Forelimb muscle (tissue), 1 donor: ENCODE results near the gene RFTN2. TPM values are rescaled to one million over a fixed set of nuclear protein-coding genes. Genes with fewer than 3 reads are reported as not detected.
"Not testable (repeated sequence)": the region's sequence is repeated elsewhere in the genome, so short reads cannot be mapped to it uniquely, and the experiment has no call there.

Experiments used
- DNase-seq: peaks from one replicate; pipeline ENCODE4 v3.0.0-alpha.2; 2013; ENCODE audit warnings: low read depth
- polyA plus RNA-seq: library from polyadenylated mRNA; unstranded; fragments of 120-200 nt; gene quantifications from one replicate; pipeline ENCODE4 v1.2.1, GENCODE V29; 2013; ENCODE audit not compliant: insufficient read length

Gene RFTN2, protein sequence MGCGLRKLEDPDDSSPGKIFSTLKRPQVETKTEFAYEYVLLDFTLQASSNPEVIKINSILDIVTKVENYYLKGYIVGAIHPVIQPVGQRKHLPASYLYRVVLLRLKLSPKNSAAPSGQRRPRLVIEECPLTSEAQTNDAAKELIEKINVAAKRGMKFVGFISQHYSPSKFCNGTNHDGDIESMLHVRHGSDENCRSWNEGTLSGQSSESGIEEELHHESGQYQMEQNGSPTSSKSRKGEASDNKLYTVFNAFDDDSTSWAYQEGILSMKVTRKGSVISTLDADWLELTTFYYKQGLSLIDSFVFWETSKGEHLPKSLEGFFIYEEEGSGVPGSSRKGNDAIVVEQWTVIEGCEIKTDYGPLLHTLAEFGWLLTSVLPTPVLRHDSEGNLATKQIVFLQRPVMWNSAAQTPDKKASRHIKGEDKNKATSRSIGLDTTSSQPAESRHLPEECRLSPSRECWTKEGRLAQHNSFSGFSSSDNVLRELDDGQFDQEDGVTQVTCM
- polyA plus RNA-seq, result 15.2 TPM

DNA sequence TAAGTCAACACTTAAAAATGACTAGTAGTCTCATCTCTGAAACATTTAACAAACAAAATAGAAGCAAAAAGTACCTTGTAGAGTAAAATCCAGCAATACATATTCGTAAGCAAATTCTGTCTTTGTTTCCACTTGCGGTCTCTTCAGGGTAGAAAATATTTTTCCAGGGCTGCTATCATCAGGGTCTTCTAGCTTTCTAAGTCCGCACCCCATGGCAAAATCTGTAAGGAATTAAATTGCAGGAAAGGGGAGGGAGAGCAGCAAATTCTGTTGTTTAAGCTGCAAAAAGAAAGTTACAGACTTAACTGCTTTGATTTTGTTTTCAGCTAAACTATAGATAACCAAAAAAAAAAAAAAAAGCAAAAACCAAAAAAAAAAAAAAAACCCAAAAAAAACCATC, at the start of gene RFTN2:
RFTN2 (minus strand) TSS at position 342 of the 400 bp plus-strand sequence; CDS start at position 213, 129 bp downstream.
- DNase-seq, result no peak

DNA sequence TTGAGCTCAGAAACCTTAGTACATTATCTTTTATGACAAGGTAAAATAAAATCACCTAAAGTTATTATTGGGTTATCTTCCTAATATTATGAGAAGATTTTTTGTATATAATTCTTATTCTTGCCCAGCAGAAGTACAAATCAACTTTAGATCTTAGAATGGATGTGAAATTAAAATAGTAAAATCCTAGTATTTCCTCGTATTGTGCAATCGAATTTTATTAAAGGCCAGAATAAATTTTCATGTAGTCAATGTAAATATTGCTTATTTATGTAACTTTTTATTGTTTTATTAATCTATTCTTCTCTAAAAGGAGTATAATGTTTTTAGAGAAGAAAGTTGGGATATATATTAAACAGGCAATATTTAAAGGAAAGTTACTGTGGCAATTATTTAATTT, 42.5 kb upstream of the RFTN2 start:
- DNase-seq, result no peak

DNA sequence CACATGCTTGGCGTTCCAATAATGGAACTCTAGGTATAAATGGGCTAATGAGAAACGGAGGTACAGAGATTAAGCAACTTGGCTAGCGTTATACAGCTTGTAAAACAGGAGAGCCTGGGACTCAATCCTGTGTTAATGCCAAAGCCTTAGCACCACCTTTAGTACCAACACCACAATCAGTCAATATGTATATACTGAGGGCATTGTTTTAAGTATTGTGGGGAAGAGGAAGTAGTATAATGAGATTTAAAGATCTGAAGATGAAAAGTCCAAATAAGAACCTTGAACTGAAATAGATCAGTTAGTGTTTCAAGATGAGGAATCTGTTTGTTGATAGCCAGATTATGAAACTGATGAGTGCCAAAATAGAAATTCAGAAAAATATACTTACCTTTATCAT, 37.9 kb upstream of the RFTN2 start:
- no peak for DNase-seq

DNA sequence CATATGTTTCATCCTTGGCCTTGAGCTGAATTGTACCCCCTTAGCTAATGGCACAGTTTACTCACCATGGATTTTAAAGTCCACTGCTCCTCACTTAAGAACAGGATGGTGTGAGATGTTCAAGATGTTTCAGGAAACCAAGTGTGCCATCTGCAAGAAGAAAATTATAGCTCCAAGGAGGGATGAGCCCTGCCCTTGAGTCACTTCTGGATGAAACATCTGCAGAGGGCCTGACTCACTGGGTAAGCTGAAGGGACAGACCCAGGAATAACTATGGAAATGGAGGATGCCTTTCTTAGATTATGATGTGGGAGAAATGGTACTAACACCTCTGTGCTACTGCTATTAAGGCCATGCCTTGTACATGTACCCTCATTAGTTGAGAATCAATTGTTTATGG, 36.2 kb upstream of the RFTN2 start:
- DNase-seq, result no peak

DNA sequence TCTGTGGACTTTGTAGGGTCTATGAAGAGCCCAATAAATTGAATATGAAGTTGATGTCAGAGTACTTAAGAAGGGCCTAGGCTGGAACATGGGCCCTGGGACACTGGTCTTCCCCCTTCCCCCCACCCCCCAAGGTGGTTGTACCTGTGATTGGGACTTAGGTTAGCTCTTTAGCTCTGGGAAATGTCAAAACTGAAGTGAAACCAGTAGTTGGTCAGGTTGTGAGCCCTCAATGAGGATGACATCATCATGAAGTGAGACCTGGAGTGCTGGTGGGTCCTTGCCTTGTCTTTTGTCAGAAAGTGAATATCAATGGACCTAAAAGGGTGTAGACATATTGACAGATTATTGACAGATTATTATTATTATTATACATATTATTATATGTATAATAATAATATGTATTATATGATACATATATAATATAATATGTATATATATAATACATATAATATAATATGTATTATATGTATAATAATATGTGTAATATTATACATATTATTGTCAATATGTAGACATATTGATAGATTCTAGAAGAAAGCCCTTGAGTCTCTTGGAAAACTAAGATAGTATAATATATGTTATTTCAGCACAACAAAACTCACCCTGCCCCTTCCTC, 35.1 kb upstream of the RFTN2 start:
- no peak for DNase-seq

DNA sequence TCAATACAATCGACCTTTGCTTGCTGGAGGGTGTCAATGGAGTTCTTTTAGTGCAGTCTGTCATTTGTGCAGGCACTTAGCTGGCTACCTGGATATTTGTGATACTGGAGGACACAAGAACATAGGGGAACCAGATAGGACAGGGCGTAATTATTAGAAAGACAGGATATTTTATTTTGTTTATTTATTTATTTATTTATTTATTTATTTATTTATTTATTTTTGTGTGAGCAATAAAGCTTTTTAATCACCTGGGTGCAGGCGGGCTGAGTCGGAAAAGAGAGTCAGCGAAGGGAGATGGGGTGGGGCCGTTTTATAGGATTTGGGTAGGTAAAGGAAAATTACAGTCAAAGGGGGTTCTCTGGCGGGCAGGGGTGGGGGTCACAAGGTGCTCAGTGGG, 33.8 kb upstream of the RFTN2 start:
- DNase-seq, result not testable (repeated sequence)

DNA sequence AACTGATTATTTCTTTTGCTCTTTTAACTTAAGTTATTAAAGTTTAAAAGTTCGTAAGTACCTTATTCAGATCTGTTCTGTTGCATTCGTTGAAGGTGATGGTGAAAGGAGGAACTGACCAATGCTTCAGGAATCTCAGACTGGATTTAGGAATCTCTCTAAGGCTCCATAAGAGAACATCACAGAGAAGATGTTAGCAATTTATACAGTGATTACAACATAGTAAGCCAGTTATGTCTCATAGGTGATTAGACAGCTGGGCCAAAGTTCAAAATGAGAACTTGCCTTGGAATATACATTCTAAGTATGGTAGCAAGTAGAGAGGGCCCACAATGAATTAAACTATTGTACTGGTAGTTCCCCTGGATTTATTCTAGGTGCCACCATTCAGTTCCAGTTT, 32.9 kb upstream of the RFTN2 start:
- no peak for DNase-seq

DNA sequence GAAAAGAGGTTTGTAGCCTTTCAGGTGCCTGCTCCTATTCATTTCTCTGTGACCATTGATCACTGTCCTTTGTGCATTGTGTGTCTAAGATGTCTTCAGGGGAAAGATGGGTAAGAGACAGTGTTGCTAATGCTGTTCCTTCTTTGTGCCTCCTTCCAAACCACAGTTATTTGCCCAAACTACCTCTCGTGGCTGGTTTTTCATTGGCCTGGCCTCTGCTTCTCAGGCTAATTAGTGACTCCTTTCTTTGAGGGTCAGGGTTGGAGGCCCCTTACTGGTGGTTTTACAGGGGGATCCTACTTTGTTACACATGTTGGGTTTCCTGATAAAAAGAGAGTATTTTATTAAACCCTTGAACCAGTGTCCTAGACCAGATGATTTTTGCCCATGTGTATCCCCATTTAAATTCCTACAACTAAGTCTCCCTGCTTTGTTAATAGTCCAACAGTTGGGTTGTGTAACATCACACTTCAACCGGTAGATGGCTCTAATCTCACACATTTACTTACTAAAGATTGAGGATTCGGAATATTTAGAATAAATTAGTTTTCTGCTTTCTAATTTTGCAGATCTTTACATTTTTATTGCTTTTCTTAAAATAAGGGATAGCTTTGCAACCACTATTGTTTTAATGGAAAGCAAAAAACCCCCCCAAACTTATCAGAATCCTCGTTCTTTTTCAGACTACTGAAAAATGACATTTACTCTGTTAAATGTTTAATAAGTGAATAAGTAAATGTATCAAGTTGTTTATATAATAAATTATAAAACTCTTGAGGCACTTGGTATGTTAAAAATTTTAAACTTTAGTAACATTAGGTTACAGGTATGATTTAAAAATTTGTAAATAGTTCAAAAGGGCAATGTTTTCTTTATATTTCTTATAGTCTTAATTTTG, 32.2 kb upstream of the RFTN2 start:
- DNase-seq, result peak; percentile 14

DNA sequence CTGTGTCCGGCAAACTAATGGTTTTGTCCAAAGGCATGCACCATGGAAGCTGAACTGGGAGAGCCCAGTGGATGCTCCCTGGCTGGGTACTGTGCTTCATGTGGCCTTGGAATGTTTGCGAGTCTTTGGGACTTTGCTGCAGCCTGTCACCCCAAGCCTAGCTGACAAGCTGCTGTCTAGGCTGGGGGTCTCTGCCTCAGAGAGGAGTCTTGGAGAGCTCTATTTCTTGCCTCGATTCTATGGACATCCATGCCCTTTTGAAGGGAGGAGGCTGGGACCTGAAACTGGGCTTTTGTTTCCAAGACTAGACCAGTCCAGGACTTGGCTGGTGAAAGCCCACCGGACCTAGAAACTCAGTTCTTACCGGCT, 31.4 kb upstream of the RFTN2 start:
- DNase-seq, result no peak

DNA sequence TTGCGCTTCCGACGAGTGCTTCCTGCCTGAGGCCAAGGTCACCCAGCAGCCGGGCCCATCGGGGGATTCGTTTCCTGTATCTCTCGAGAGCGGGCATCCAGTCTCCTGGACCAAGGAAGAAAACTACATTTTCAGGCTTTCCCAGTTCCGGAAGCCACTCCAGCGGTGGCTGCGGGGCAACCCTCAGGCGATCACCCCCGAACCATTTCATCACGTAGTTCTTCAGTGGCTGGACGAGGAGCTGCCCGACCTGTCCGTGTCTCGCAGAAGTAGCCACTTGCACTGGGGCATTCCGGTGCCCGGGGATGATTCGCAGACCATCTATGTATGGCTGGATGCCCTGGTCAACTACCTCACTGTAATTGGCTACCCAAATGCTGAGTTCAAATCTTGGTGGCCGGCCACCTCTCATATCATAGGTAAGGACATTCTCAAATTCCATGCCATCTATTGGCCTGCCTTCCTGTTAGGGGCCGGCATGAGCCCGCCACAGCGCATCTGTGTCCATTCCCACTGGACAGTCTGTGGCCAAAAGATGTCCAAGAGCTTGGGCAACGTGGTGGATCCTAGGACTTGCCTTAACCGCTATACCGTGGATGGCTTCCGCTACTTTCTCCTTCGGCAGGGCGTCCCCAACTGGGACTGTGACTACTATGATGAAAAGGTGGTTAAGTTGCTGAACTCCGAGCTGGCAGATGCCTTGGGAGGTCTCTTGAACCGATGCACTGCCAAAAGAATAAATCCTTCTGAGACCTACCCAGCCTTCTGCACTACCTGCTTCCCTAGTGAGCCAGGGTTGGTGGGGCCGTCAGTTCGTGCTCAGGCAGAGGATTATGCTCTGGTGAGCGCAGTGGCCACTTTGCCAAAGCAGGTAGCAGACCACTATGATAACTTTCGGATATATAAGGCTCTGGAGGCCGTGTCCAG, 30.8 kb upstream of the RFTN2 start:
- DNase-seq, result no peak

DNA sequence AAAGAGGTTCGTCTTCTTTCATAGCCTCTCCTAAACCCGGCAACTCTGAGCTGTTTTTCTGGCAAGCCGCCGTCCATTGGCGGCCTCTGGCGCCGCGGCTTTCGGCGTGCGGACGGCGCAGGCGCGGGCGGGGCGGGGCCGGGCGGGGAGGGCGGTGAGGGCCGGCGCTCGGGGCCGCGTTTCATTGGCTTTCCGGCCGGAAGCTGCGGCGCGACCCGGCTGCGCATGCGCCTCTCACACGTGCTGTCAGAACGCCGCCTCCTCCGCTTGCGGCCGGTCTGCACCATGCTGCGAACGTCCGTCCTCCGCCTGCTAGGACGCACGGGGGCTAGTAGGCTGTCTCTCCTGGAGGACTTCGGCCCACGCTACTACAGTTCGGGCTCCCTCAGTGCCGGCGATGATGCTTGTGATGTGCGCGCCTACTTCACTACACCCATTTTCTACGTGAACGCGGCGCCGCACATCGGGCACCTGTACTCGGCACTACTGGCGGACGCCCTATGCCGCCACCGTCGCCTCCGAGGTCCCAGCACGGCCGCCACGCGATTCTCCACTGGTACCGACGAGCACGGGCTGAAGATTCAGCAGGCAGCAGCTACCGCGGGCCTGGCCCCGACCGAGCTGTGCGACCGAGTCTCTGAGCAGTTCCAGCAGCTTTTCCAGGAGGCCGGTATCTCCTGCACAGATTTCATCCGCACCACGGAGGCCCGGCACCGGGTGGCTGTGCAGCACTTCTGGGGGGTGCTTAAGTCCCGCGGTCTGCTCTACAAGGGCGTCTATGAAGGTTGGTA, 29.9 kb upstream of the RFTN2 start, which contains the start of gene MARS2:
MARS2 (plus strand) TSS at position 249 of the 791 bp plus-strand sequence; CDS start at position 286, 37 bp downstream.
- DNase-seq, result peak; percentile 82

DNA sequence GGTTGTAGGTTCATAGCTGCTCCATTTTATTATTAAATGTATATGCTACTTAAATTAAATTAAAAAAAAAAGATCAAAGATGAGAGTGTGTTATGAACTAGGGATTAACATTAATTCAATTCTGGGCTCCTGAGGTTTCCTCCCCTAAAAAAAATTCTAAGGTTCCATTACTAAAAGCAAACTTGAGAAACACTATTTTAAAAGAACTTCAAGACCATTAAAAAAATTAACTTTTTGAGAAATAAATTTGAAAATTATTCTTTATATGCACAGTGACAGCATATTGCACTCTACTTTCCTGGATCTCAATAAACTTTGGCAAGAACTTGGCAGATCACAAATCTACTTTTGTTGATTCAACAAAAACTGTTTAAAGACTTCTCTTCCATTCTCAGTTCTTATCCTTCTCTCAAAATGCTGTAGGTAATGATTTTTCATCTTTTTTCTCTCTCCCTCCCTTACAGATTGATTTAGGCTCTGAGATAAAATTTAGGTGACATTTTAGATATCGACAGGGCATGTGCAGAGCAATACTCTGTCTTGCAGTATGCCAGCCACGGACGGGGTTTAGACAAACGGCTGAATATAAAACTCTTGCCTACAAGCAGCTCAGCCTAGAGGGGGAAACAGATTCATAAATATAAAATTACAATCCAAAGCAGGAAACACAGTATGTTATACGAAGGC, 29.2 kb upstream of the RFTN2 start:
- no peak for DNase-seq

DNA sequence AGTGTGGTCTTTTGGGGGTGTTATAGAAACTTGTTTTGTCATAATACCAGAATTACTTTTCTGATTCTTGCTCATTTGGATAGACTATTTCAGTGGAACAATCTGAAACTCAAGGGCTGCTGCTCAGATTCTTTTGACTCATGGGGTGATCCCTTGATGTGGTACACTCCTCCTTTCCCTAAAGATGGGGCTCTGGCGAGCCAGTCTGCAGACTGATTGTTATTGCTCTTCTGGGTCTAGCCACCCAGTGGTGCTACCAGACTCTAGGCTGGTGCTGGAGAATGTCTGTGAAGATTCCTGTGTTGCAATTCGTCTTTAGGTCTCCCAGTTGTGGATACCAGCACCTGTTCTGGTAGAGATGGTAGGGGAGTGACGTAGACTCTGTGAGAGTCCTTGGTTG, 25.6 kb upstream of the RFTN2 start:
- DNase-seq, result no peak

DNA sequence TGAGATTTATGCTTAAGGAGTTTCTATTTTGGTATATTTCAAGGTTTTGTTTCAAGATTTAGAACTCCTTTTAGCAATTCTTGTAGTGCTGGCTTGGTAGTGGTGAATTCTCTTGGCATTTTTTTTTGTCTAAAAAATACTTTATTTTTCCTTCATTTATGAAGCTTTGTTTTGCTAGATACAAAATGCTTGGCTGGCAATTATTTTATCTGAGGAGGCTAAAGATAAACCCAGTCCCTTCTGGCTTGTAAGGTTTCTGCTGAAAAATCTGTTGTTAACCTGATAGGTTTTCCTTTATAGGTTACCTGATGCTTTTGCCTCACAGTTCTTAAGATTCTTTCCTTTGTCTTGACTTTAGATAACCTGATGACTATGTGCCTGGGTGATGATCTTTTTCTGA, 24.3 kb upstream of the RFTN2 start:
- not testable (repeated sequence) for DNase-seq

DNA sequence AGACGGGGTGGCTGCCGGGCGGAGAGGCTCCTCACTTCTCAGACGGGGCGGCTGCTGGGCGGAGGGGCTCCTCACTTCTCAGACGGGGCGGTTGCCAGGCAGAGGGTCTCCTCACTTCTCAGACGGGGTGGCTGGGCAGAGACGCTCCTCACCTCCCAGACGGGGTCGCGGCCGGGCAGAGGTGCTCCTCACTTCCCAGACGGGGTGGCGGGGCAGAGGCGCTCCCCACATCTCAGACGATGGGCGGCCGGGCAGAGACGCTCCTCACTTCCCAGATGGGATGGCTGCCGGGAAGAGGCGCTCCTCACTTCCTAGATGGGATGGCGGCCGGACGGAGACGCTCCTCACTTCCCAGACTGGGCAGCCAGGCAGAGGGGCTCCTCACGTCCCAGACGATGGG, 21.2 kb upstream of the RFTN2 start:
- DNase-seq, result not testable (repeated sequence)

DNA sequence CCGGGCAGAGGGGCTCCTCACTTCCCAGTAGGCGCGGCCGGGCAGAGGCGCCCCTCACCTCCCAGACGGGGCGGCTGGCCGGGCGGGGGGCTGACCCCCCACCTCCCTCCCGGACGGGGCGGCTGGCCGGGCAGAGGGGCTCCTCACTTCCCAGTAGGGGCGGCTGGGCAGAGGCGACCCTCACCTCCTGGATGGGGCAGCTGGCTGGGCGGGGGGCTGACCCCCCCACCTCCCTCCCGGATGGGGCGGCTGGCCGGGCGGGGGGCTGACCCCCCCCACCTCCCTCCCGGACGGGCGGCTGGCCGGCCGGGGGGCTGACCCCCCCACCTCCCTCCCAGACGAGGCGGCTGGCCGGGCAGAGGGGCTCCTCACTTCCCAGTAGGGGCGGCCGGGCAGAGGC, 20.6 kb upstream of the RFTN2 start:
- DNase-seq, result not testable (repeated sequence)

DNA sequence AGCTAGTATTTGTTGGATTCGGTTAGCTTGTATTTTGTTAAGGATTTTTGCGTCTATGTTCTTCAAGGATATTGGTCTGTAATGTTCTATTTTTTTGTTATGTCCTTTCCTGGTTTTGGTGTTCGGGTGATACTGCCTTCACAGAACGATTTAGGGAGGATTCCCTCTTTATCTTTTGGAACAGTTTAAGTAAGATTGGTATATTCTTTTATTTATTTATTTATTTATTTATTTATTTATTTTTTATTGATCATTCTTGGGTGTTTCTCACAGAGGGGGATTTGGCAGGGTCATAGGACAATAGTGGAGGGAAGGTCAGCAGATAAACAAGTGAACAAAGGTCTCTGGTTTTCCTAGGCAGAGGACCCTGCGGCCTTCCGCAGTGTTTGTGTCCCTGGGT, 19.8 kb upstream of the RFTN2 start:
- not testable (repeated sequence) for DNase-seq

DNA sequence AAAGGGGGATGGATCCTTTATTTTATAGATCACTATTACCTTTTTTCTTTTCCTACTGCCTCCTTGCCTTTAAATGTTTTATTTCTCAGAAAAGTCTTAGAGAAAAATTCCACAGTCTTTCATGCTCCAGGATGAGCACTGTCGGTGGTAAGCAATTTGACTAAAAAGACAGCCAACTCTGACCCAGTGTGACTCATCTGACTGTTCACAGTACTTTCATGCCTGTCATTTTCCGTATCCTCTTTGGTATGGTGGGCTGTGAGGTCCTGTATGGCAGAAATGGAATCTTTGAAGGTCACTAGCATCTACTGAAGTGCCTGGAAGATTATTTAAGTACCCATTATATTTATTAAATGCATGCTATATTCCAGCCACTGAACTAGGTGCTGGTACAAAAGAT, 2.1 kb upstream of the RFTN2 start:
- no peak for DNase-seq

DNA sequence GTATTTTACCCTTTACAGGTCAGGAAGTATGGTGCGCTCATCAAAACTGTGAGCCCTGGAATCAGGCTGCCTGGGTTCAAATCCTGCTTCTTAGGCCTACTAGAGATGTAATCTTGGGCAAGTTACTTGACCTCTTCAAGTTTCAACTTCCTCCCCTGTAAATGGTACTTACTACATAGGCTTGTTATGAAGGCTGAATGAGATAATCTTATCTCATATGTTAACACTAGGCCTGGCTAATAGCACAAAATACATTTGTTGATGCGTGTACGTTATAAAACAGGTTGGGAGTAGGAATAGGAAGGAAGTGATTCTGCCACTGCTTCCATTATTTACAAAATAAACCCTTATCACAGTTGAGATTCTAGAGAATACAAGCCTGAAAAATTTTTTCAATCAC, 1.7 kb upstream of the RFTN2 start:
- DNase-seq, result no peak
